GM18511 (cell line): ENCODE data around the gene HGF.

Experiments
- ATAC-seq: cut with Tn5 transposase; IDR thresholded peaks from one replicate; pipeline ENCODE4 v1.9.1; 2021; ENCODE audit warnings: mild to moderate bottlenecking, moderate library complexity; ENCODE audit not compliant: unreplicated experiment

HGF gene

GRCh38 chr7:81776948-81777630, 7.2 kb upstream of the HGF start:
- no peak for ATAC-seq

GRCh38 chr7:81776161-81776560, 6.3 kb upstream of the HGF start:
- no peak for ATAC-seq

- no peak for ATAC-seq
Observed at GRCh38 chr7:81775560-81775959, 5.7 kb upstream of the HGF start.

GRCh38 chr7:81774551-81774950, 4.7 kb upstream of the HGF start:
- no peak for ATAC-seq

GRCh38 chr7:81770728-81771223, 929 bp upstream of the HGF start:
- no peak for ATAC-seq

- ATAC-seq, result no peak
Observed at GRCh38 chr7:81768951-81769778, 682 bp downstream of the HGF start.

- no peak for ATAC-seq
Observed at GRCh38 chr7:81767926-81768325, 1.9 kb downstream of the HGF start.

GRCh38 chr7:81761821-81762220, 8.0 kb downstream of the HGF start:
- ATAC-seq, result no peak

GRCh38 chr7:81761031-81761430, 8.8 kb downstream of the HGF start:
- no peak for ATAC-seq

GRCh38 chr7:81754918-81755696, 14.7 kb downstream of the HGF start:
- ATAC-seq, result no peak

- no peak for ATAC-seq
Observed at GRCh38 chr7:81753392-81753791, 16.5 kb downstream of the HGF start.

GRCh38 chr7:81752318-81752714, 17.5 kb downstream of the HGF start:
- no peak for ATAC-seq

- no peak for ATAC-seq
Observed at GRCh38 chr7:81751619-81752317, 18.1 kb downstream of the HGF start.

GRCh38 chr7:81745637-81746036, 24.2 kb downstream of the HGF start:
- ATAC-seq, result no peak

GRCh38 chr7:81744389-81744788, 25.5 kb downstream of the HGF start:
- no peak for ATAC-seq

- no peak for ATAC-seq
Observed at GRCh38 chr7:81743665-81744064, 26.2 kb downstream of the HGF start.

GRCh38 chr7:81743201-81743600, 26.6 kb downstream of the HGF start:
- ATAC-seq, result no peak

- no peak for ATAC-seq
Observed at GRCh38 chr7:81740403-81740802, 29.4 kb downstream of the HGF start.

- ATAC-seq, result no peak
Observed at GRCh38 chr7:81736091-81736490, 33.8 kb downstream of the HGF start.

- ATAC-seq, result no peak
Observed at GRCh38 chr7:81725812-81726127, 44.1 kb downstream of the HGF start.
